Mucosa of rectum (tissue), 2 donors: ENCODE results near the gene MGAT4C.

ENCODE experiments used
- H3K27ac ChIP-seq, 2 donors: one replicate each; pipeline ENCODE4 v1.7.0; 2013; ENCODE audit warnings: inconsistent platforms in 2 of 2, low read depth in 2 of 2, low read length in 2 of 2
- H3K27me3 ChIP-seq, 2 donors: one replicate each; pipeline ENCODE4 v1.7.0; 2013; ENCODE audit warnings: low read length in 2 of 2; ENCODE audit not compliant: control insufficient read depth in 2 of 2, insufficient read depth in 2 of 2
- H3K36me3 ChIP-seq, 2 donors: one replicate each; pipeline ENCODE4 v1.7.0; 2013; ENCODE audit warnings: low read length in 2 of 2; ENCODE audit not compliant: control insufficient read depth in 2 of 2, insufficient read depth in 2 of 2
- H3K4me1 ChIP-seq, 2 donors: one replicate each; pipeline ENCODE4 v1.7.0; 2013; ENCODE audit warnings: low read length in 2 of 2, mild to moderate bottlenecking in 1 of 2; ENCODE audit not compliant: control insufficient read depth in 2 of 2, insufficient read depth in 2 of 2
- H3K4me3 ChIP-seq, 2 donors: one replicate each; pipeline ENCODE4 v1.7.0; 2013; ENCODE audit warnings: low read length in 2 of 2
- H3K9ac ChIP-seq, 2 donors: one replicate each; pipeline ENCODE4 v1.7.0; 2013; ENCODE audit warnings: low read length in 2 of 2, low read depth in 1 of 2, mild to moderate bottlenecking in 1 of 2
- H3K9me3 ChIP-seq, 2 donors: one replicate each; pipeline ENCODE4 v1.7.0; 2013; ENCODE audit warnings: low read length in 2 of 2; ENCODE audit not compliant: control insufficient read depth in 2 of 2
- donor health status: healthy.
- donor health status: Normal muscosa, but diverticular disease.

MGAT4C gene

GRCh38 chr12:86261578-86261977 is 5.4 kb upstream of the MGAT4C start:
- Histone ChIP-seq H3K9me3 (no peaks in the 10 kb centered on the region), H3K4me1 (no peaks in the 10 kb centered on the region), H3K27me3 (no peaks in the 10 kb centered on the region), H3K9ac (no peak overlapping the region), H3K27ac (no peak overlapping the region), H3K36me3 (no peaks in the 10 kb centered on the region), H3K4me3 (no peak overlapping the region)

DNA sequence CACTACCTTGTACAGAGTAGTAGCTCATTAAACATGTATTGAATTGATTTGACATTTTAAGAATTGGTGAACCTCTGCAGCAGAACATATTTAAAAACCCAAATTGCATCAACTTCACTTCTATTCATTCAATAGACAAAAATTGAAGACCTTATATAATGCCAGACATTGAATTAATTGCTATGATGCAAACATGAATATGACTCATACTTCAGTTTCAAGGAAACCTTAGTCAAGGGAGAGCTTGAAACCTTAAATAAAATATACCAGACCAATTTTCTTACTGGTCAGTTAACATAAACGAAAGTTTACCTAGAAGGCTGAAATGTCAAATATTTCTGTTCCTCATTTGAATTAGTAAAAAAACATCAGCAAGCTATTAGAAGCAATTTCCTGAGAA is 5.0 kb upstream of the MGAT4C start:
- Histone ChIP-seq H3K27ac (no peak overlapping the region), H3K36me3 (no peaks in the 10 kb centered on the region), H3K9me3 (no peaks in the 10 kb centered on the region), H3K27me3 (no peaks in the 10 kb centered on the region), H3K9ac (no peak overlapping the region), H3K4me1 (no peaks in the 10 kb centered on the region), H3K4me3 (no peak overlapping the region)

DNA sequence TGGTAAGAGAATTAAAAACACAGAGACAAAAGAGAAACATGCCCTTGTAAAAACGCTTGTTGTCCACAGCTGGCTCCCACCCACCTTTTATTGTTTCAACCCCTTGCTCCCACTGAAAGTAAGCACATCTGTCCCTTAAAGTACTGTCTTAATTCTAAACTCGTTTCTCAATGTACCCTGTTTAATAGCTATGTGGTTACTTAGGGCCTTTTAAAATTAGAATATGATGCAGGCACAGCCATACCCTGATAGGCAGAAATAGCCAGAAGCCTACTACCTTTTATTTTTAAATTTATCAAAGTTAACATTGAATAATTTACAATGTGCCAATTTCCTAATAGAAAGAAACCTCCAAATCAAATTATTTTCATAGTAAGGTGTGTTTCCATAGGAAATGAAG is 4.0 kb upstream of the MGAT4C start:
- Histone ChIP-seq H3K9ac (no peak overlapping the region), H3K36me3 (no peaks in the 10 kb centered on the region), H3K4me1 (no peaks in the 10 kb centered on the region), H3K27ac (no peak overlapping the region), H3K27me3 (no peaks in the 10 kb centered on the region), H3K9me3 (no peaks in the 10 kb centered on the region), H3K4me3 (no peak overlapping the region)

- H3K27ac ChIP-seq, result no peak overlapping the region
- H3K36me3 ChIP-seq, result no peaks in the 10 kb centered on the region
- H3K4me3 ChIP-seq, result no peak overlapping the region
- H3K4me1 ChIP-seq, result no peaks in the 10 kb centered on the region
- no peaks in the 10 kb centered on the region for H3K27me3 ChIP-seq
- H3K9ac ChIP-seq, result no peak overlapping the region
- H3K9me3 ChIP-seq, result no peaks in the 10 kb centered on the region
Observed at GRCh38 chr12:86257134-86257533, 943 bp upstream of the MGAT4C start.

GRCh38 chr12:86254399-86255107 is 1.6 kb downstream of the MGAT4C start:
- no peaks in the 10 kb centered on the region for H3K27me3 ChIP-seq
- no peak overlapping the region for H3K9ac ChIP-seq
- H3K27ac ChIP-seq, result no peak overlapping the region
- no peak overlapping the region for H3K4me3 ChIP-seq
- H3K9me3 ChIP-seq, result no peaks in the 10 kb centered on the region
- H3K36me3 ChIP-seq, result no peaks in the 10 kb centered on the region
- no peaks in the 10 kb centered on the region for H3K4me1 ChIP-seq

GRCh38 chr12:86249851-86250250 is 6.3 kb downstream of the MGAT4C start:
- Histone ChIP-seq H3K36me3 (no peaks in the 10 kb centered on the region), H3K4me3 (no peak overlapping the region), H3K4me1 (no peaks in the 10 kb centered on the region), H3K9me3 (no peaks in the 10 kb centered on the region), H3K27ac (no peak overlapping the region), H3K9ac (no peak overlapping the region), H3K27me3 (no peaks in the 10 kb centered on the region)

- H3K9ac ChIP-seq, result no peak overlapping the region
Observed at GRCh38 chr12:86249276-86249675, 6.9 kb downstream of the MGAT4C start.

DNA sequence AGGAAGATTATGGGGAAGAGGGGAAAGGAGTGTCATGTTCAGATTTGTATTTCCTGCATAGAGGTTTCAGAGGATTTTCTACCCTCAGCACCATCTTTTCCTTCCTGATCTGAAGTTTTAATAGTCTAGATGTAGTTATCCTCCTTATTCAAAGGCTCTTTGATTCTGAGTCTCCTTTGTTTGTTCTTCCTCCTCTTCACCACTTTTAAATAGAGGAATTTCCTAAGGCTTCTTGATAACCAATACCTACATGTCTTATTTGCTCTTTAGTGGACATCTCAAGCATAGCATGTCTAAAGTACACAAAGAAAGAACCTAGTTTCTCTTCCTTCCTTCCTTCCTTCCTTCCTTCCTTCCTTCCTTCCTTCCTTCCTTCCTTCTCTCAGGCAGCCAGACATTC is 8.3 kb downstream of the MGAT4C start:
- no peak overlapping the region for H3K27ac ChIP-seq
- no peaks in the 10 kb centered on the region for H3K27me3 ChIP-seq
- no peak overlapping the region for H3K4me3 ChIP-seq
- no peaks in the 10 kb centered on the region for H3K36me3 ChIP-seq
- no peaks in the 10 kb centered on the region for H3K4me1 ChIP-seq
- H3K9ac ChIP-seq, result no peak overlapping the region
- H3K9me3 ChIP-seq, result no peaks in the 10 kb centered on the region

More at GRCh38 chr12:86249276-86249675, 6.9 kb downstream of the MGAT4C start:
- H3K36me3 ChIP-seq, result no peaks in the 10 kb centered on the region
- H3K4me1 ChIP-seq, result no peaks in the 10 kb centered on the region
- no peak overlapping the region for H3K4me3 ChIP-seq
- no peaks in the 10 kb centered on the region for H3K27me3 ChIP-seq
- no peaks in the 10 kb centered on the region for H3K9me3 ChIP-seq
- no peak overlapping the region for H3K27ac ChIP-seq

GRCh38 chr12:86241600-86241999 is 14.6 kb downstream of the MGAT4C start:
- no peak overlapping the region for H3K27ac ChIP-seq
- H3K9ac ChIP-seq, result no peak overlapping the region
- H3K4me1 ChIP-seq, result no peaks in the 10 kb centered on the region
- H3K9me3 ChIP-seq, result no peaks in the 10 kb centered on the region
- H3K4me3 ChIP-seq, result no peak overlapping the region
- no peaks in the 10 kb centered on the region for H3K27me3 ChIP-seq
- no peaks in the 10 kb centered on the region for H3K36me3 ChIP-seq

DNA sequence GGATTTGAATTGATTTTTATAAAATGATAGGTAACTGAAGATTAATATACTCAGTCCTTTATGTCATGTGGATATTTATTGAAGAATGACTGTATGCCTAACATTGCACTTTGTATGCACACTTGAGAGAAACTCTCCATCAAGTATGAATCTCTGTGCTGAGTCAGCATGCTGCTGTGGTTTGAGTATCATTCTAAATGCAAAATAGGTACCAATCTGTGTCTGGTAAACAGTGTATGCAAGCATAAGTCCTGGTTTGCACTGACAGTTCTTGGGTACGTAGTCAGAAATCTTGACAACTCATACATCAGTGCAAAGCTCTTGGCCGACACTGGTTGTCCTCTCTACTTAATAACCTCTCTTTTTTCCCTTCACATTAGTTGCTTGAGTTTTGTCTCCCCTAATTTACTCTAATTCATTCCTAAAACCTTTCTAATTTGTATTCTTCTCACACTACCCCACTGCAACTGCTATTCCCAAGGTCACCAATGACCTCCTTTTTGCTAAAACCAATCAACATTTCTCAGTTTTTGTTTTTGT is 21.8 kb downstream of the MGAT4C start:
- H3K36me3 ChIP-seq, result no peaks in the 10 kb centered on the region
- no peak overlapping the region for H3K27ac ChIP-seq
- no peaks in the 10 kb centered on the region for H3K27me3 ChIP-seq
- no peaks in the 10 kb centered on the region for H3K9me3 ChIP-seq
- H3K4me1 ChIP-seq, result no peaks in the 10 kb centered on the region
- no peak overlapping the region for H3K9ac ChIP-seq
- H3K4me3 ChIP-seq, result no peak overlapping the region
